Measurements from ENCODE around the gene MGMT. TPM values are rescaled to one million over a fixed set of nuclear protein-coding genes. Genes with fewer than 3 reads are reported as not detected.

Gene MGMT
- total and polyA plus RNA-seq, 9 donors: 4.5 to 53.3 (median 25.4) TPM

- Histone ChIP-seq H3K9me3 (no peaks in the 10 kb centered on the region), H3K4me1 (ENCODE audit: insufficient read depth) (peaks cover 9% of the 10 kb centered on the region), H3K36me3 (no peaks in the 10 kb centered on the region), H3K4me3 (no peak overlapping the region), H3K27me3 (no peaks in the 10 kb centered on the region), H3K27ac (no peak overlapping the region)
- intact Hi-C loops (cut with DNase I): no loop called here
- 80 to 89% (median 82%) methylated on average over 12 of the region's 12 CpGs for WGBS, 3 donors
- no peak for TF ChIP-seq EP300 (IDR thresholded peaks at IDR 0.05)
- no peak for TF ChIP-seq CTCF (IDR thresholded peaks at IDR 0.05)
- no peak for TF ChIP-seq POLR2A (IDR thresholded peaks at IDR 0.05)
- no peak for DNase-seq
Observed at GRCh38 chr10:129613377-129613980, 146.4 kb downstream of the MGMT start.

GRCh38 chr10:129614341-129614740, 147.3 kb downstream of the MGMT start:
- Histone ChIP-seq H3K9me3 (no peaks in the 10 kb centered on the region), H3K36me3 (no peaks in the 10 kb centered on the region), H3K27ac (no peak overlapping the region), H3K4me1 (ENCODE audit: insufficient read depth) (peaks cover 9% of the 10 kb centered on the region), H3K4me3 (no peak overlapping the region), H3K27me3 (no peaks in the 10 kb centered on the region)
- intact Hi-C loops (cut with DNase I): no loop called here
- 16 to 56% (median 16%) methylated on average over 19 of the region's 19 CpGs for WGBS, 3 donors
- peak in 4 of 5 donors; percentile 23 to 49 (median 36) for DNase-seq
- TF ChIP-seq CTCF (IDR thresholded peaks at IDR 0.05): no peak
- no peak for TF ChIP-seq EP300 (IDR thresholded peaks at IDR 0.05)
- no peak for TF ChIP-seq POLR2A (IDR thresholded peaks at IDR 0.05)

- Histone ChIP-seq H3K9me3 (peaks cover 0 to 2% of the 10 kb centered on the region in 2 donors), H3K27ac (peak overlapping the region in 1 of 2 donors; percentile 17), H3K4me1 (ENCODE audit: insufficient read depth) (peaks cover 9% of the 10 kb centered on the region), H3K4me3 (no peak overlapping the region), H3K27me3 (no peaks in the 10 kb centered on the region), H3K36me3 (no peaks in the 10 kb centered on the region)
- intact Hi-C loops (cut with DNase I): no loop called here
- WGBS, 3 donors: 45 to 89% (median 66%) methylated on average over 9 of the region's 9 CpGs
- TF ChIP-seq CTCF (IDR thresholded peaks at IDR 0.05) (no peak), POLR2A (IDR thresholded peaks at IDR 0.05) (no peak)
- DNase-seq: no peak
Observed at GRCh38 chr10:129615381-129615780, 148.3 kb downstream of the MGMT start.

GRCh38 chr10:129615921-129616525, 149.0 kb downstream of the MGMT start:
- Histone ChIP-seq H3K27me3 (no peaks in the 10 kb centered on the region), H3K27ac (no peak overlapping the region), H3K4me1 (ENCODE audit: insufficient read depth) (peaks cover 9% of the 10 kb centered on the region), H3K4me3 (no peak overlapping the region), H3K9me3 (peaks cover 0 to 2% of the 10 kb centered on the region in 2 donors), H3K36me3 (no peaks in the 10 kb centered on the region)
- WGBS, 3 donors: 95 to 96% (median 96%) methylated on average over 14 of the region's 14 CpGs
- intact Hi-C loops (cut with DNase I): no loop called here
- no peak for TF ChIP-seq CTCF (IDR thresholded peaks at IDR 0.05)
- TF ChIP-seq EP300 (IDR thresholded peaks at IDR 0.05): no peak
- TF ChIP-seq POLR2A (IDR thresholded peaks at IDR 0.05): no peak
- DNase-seq: no peak

Data from ovary (tissue), 9 donors.